Activated CD4-positive, alpha-beta T cell treated with anti-CD3 and anti-CD28 coated beads, Interleukin-2, Interleukin-6, amounts not matched to agents 100 ng/mL and 50 ng/mL, durations not matched to agents 16 hours and 8 hours (primary cell): ENCODE measurements around the gene AREL1.
A peak's percentile ranks its signal among the peaks of the same experiment; 100 is the strongest.
"Not testable (repeated sequence)": the region's sequence is repeated elsewhere in the genome, so short reads cannot be mapped to it uniquely, and the experiment has no call there.

Experiments
- DNase-seq: peaks from one replicate; pipeline ENCODE4 v3.0.0-alpha.2; 2020

AREL1 gene, protein sequence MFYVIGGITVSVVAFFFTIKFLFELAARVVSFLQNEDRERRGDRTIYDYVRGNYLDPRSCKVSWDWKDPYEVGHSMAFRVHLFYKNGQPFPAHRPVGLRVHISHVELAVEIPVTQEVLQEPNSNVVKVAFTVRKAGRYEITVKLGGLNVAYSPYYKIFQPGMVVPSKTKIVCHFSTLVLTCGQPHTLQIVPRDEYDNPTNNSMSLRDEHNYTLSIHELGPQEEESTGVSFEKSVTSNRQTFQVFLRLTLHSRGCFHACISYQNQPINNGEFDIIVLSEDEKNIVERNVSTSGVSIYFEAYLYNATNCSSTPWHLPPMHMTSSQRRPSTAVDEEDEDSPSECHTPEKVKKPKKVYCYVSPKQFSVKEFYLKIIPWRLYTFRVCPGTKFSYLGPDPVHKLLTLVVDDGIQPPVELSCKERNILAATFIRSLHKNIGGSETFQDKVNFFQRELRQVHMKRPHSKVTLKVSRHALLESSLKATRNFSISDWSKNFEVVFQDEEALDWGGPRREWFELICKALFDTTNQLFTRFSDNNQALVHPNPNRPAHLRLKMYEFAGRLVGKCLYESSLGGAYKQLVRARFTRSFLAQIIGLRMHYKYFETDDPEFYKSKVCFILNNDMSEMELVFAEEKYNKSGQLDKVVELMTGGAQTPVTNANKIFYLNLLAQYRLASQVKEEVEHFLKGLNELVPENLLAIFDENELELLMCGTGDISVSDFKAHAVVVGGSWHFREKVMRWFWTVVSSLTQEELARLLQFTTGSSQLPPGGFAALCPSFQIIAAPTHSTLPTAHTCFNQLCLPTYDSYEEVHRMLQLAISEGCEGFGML

DNA sequence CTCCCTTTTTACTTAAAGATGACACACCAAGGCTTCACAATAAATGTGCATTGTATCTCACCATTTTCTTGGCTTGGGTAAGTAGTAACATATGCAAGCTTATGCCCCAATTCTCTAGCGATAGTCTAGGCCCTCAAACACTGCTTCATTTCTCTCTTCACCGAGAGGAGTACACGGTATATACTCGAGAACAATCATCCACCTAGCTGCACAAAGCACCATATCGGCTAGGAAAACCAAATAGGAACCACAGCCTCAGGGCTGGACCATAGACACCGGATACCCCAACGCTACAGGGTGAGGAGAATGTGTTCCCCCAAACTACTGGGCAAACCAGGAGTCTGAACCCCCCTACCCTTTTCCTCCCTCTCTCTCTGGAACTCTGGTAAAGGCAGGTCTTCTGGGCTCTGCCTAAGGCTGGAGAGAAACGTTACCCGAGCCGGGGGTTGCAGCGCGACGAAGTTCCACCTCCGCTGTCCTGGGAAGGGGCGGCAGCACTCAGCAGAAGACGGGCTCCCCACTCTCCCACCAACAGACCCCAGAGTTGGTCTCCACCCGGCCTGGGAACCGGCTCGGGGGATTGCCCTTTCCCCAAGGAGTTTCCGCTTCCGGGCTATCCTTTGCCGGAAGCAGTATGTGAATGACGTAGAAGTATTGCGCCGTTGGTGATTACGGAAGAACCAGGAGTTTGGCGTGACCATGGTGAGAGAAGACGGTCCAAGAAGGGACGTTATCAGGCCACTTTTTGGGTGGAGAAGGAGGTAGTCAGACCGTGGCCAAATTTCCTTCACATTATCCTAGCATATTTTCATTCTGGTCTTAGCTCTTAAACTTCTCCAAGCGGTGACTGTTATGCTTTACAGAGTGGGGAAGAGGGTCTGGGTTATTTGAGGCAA is at the start of gene AREL1, which contains the start of gene FCF1:
AREL1 (minus strand) TSS at position 582 of the 896 bp plus-strand sequence. CDS start 27,465 bp downstream, outside the sequence.
FCF1 (plus strand) TSS at position 646 of the 896 bp plus-strand sequence; CDS start at position 700, 54 bp downstream.
- peak; percentile 93 for DNase-seq

GRCh38 chr14:74758505-74758904 is 45.6 kb upstream of the AREL1 start:
- not testable (repeated sequence) for DNase-seq

GRCh38 chr14:74756326-74756725 is 43.4 kb upstream of the AREL1 start:
- DNase-seq: no peak

DNA sequence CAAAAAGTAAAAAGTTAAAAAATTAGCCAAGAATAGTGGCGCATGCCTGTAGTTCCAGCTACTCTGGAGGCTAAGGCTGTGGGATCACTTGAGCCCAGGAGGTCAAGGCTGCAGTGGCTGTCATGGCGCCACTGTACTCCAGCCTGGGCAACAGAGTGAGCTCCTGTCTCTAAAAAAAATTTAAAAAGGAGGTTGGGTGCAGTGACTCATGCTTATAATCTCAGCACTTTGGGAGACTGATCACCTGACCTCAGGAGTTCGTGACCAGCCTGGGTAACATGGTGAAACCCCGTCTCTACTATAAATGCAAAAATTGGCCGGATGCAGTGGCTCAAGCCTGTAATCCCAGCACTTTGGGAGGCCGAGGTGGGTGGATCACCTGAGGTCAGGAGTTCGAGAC is 42.0 kb upstream of the AREL1 start:
- DNase-seq: no peak

- DNase-seq: no peak
Measured at GRCh38 chr14:74754157-74754556, 41.3 kb upstream of the AREL1 start.

DNA sequence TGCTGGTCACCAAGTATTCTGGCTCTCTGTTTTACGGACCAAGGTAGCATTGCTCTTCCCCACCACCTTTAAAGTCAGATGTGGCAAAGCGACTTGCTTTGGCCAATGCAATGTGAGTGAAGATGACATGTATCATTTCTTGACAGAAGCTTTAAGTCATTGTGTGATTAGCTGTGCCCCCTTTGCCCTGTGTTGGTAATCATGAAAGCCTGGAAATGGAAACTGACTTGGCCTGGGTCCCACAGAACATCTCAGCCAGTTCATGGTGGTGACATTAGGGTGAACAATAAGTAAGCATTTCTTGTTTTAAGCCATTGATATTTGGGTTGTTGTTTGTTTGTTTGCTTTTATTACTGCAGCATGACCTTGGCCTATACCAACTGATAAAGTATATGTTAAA is 34.4 kb upstream of the AREL1 start:
- no peak for DNase-seq

DNA sequence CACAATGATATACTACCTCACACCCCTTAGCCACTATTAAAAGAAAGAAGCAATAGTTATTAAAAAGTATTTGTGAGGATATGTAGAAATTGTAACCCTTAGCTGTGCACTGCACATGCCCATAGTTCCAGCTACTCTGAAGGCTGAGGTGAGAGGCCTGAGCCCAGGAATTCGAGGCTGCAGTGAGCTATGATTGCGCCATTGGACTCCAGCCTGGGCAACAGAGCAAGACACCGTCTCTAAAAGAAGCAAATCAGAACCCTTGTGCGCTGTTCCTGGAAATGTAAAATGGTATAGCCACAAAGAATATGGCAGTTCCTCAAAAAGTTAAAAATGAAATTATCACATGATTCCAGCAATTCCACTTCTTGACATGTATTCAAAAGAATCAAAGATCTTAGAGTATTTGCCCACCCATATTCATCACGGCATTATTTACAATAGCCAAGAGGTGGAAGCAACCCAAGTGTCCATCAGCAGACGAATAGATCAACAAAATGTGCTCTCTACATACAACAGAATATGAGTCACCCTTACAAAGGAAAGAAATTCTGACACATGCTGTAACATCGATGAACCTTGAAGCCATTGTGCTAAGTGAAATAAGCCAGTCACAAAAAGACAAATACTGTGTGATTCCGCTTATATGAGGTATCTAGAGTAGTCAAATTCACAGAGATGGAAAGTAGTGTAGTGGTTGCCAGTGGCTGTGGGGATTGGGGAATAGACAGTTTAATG is 26.6 kb upstream of the AREL1 start:
- DNase-seq: no peak

DNA sequence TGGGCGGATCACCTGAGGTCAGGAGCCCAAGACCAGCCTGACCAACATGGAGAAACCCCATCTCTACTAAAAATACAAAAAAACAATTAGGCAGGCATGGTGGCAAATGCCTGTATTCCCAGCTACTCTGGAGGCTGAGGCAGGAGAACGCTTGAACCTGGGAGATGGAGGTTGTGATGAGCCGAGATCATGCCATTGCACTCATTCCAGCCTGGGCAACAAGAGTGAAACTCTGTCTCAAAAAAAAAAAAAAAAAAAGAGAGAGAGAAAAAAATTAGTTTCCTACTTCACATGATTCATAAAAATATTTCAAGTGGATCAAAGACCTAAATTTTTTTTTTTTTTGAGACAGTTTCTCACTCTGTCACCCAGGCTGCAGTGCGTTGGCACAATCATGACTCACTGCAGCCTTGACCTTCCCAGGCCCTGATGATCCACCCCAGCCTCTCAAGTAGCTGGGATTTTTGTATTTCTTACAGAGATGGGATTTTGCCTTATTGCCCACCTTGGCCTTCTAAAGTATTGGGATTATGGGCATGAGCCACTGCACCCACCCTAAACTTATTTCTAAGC is 25.0 kb upstream of the AREL1 start:
- no peak for DNase-seq

- DNase-seq: no peak
Measured at GRCh38 chr14:74735125-74735524, 22.2 kb upstream of the AREL1 start.

DNA sequence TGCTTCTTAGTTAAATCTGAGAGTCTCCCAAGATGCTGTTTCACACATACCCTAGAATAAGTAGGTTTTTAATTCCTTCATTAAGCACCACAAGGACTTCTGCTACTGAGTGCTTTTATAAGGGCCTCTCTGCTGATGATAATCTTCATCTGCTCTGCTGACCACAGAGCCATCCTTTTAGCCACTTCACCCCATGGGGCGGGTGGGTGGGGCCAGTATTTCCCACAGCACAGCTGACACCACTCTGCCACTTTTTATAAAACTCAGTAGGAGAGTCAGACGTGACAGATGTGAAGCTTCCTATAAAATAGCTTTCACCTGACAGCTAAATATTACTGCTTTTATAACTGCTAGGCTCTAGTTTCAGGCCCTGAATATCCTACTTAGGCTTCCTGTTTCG is 20.3 kb upstream of the AREL1 start:
- no peak for DNase-seq

GRCh38 chr14:74732387-74732786 is 19.5 kb upstream of the AREL1 start:
- DNase-seq: no peak

DNA sequence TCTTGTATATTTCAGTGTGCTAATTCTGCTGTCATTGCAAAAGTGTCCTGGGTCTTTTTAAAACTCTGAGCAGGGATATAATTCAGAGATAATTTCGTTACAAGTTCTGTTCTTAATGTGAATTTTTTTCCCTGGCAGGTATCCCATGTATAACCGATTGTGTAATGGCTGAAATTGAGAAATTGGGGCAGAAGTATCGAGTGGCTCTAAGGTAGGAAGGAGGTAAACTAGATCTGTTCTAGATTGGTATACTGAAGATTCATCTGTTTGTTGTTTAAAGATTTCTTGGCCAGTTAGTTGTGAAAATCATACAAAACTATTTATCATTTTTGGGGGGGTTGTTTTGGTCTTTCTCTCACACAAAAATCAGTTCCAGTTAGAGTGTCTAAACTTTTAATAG is 10.3 kb upstream of the AREL1 start:
- DNase-seq: no peak

DNA sequence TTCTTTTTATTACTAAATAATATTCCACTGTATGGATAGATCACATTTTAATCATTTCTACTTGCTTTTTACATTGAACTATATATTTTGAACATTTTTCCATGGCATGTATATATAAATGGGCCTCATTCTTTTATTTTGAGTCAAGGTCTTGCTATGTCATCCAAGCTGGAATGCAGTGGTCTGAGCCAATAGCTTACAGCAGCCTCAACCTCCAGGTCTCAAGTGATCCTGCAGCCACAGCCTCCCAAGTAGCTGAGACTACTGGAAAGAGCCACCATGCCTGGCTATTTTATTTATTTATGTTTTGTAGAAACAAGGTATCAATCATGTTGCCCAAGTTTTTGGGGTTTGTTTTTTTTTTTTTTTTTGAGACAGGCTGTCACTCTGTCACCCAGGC is 7.6 kb upstream of the AREL1 start:
- no peak for DNase-seq

DNA sequence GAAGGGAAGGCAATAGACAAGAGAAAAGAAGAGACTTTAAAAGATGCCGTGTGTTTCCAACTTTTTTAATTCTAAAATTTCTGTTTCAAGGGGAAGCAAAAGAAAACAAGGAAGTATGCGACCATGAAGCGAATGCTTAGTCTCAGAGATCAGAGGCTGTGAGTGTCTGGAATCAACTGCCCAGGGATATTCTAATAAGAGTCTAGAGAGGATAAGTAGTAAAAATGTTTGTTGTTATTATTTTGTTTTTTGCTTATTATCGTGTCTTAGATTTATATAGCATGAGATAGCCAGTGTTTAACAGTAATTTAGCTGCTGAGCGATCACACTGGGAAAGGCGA is 485 bp upstream of the AREL1 start:
- DNase-seq: no peak

DNA sequence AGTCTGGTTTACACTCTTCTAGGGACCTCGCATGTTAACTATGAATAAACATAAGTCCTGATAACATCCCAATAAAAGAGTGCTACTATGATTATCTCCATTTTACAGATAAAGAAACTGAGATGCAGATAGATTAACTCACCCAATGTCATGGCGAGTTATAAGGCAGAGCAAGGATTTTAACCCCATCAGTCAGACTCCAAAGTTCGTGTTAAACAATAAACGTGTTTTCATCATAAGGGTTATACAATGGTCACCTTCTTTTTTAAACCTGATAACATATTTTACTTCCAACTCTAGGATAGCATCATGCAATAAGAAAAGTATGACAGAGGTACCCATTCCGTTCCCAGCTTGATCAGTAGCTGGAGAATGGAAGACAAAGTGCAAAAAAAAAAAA is 1.2 kb downstream of the AREL1 start:
- no peak for DNase-seq

DNA sequence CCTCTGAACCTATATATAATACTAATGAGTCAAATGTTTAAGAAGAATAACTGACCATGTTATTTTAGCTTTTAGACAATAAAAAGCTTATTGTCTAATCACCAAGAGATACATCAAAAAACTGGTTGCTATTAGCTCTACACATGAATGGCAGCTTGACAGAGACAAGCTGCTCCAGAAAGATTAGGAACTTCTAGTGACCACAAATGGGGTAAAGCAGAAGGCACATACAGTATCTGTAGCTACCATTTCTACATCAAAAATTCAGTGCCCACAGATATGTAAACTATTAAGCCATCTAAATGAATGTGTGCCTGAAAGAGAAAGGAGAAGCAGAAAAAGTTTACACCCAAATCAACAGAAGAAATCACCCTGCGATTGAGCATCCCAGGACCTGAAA is 2.4 kb downstream of the AREL1 start:
- DNase-seq: no peak

DNA sequence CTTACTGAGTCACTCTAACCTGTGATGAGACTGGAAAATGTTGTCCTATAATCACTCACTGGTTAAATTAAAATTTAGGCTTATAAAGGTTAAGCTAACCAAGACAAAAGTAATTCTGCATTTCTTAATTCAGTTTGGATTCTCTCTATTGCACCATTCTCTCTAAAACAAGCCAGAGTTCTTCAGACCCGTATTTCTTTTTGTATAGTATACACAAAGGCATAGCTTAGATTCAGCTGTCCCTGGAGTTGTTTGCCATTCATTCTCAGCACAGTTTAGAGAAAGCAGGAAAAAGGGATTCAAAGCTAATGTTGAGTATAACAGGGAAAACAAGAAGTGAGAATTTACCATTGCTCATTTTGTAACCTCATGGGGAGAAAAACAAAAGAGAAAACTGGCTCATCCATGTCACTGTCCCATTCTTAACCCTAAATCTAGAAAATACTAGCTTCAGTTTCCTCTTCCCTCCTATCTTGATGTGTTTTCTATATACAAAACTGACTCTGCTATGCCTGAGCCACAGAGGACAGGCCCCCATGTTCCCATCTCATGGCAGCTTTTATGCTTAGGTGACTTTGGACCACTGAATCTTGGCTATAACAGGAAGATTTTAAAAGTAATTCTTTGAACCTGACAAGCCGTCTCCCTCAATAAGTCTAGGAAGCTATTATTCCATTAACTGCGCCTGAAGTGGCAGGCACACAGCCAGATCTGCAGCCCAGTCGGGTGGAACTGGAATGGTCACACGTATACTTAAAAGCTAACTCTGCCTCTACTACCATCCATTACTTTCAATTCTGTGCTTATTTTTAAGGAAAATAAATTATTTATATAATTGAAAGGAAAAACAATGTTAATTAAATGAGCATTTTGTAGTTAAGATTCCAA is 7.0 kb downstream of the AREL1 start:
- no peak for DNase-seq

GRCh38 chr14:74704656-74705055 is 8.2 kb downstream of the AREL1 start:
- no peak for DNase-seq

DNA sequence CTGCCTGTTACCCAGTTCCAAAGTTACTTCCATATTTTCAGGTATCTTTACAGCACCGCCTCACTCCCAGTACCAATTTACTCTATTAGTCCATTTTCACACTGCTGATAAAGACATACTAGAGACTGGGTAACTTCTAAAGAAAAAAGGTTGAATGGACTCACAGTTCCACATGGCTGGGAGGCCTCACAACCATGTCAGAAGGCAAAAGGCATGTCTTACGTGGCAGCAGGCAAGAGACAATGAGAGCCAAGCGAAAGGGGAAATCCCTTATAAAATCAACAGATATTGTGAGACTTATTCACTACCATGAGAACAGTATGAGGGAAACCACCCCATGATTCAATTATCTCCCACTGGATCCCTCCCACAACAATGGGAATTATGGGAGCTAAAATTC is 9.8 kb downstream of the AREL1 start:
- no peak for DNase-seq

GRCh38 chr14:74702293-74702692 is 10.6 kb downstream of the AREL1 start:
- no peak for DNase-seq

- DNase-seq: no peak
Measured at GRCh38 chr14:74698465-74698864, 14.4 kb downstream of the AREL1 start.
